ENCODE data around the gene BTBD2. TPM values are rescaled to one million over a fixed set of nuclear protein-coding genes. Genes with fewer than 3 reads are reported as not detected.
"Not testable (repeated sequence)": the region's sequence is repeated elsewhere in the genome, so short reads cannot be mapped to it uniquely, and the experiment has no call there.

BTBD2 gene
- total RNA-seq, 2 experiments from 2014 or later, result 61.3 to 66.3 TPM

- H3K27ac Mint-ChIP-seq; H3K9me3 Mint-ChIP-seq; H3K27me3 Mint-ChIP-seq; H3K36me3 Mint-ChIP-seq (ENCODE audit: low read depth); DNase-seq; H3K4me3 Mint-ChIP-seq; POLR2A ChIA-PET: not testable (repeated sequence)
- peaks cover 35% of the 10 kb centered on the region for H3K4me1 Mint-ChIP-seq
- CTCF ChIA-PET, result interaction anchor here (0.6 to 1.5 kb wide), 4 partner anchors 9 to 30 kb away, joined by 3 to 4 read pairs (median 4); no protein-coding TSS in a partner anchor
These were observed 18.7 kb upstream of the BTBD2 start for GRCh38 chr19:2034253-2034652.

GRCh38 chr19:2033825-2034159, 18.3 kb upstream of the BTBD2 start:
- no peak for DNase-seq
- ChIA-PET POLR2A (no interaction called here), CTCF (interaction anchor here (0.8 to 1.5 kb wide), 3 partner anchors 10 to 12 kb away, joined by 3 to 4 read pairs (median 4); no protein-coding TSS in a partner anchor)
- Mint-ChIP-seq H3K27me3 (no peaks in the 10 kb centered on the region), H3K4me3 (no peak overlapping the region), H3K36me3 (ENCODE audit: low read depth) (peaks cover 6% of the 10 kb centered on the region), H3K9me3 (peaks cover 6% of the 10 kb centered on the region), H3K27ac (no peak overlapping the region), H3K4me1 (peaks cover 33% of the 10 kb centered on the region)

GRCh38 chr19:2033115-2033824, 17.8 kb upstream of the BTBD2 start:
- peaks cover 6% of the 10 kb centered on the region for H3K36me3 Mint-ChIP-seq (ENCODE audit: low read depth)
- DNase-seq, result no peak
- H3K4me3 Mint-ChIP-seq, result no peak overlapping the region
- peak overlapping the region; percentile 54 for H3K27ac Mint-ChIP-seq
- H3K4me1 Mint-ChIP-seq, result peaks cover 36% of the 10 kb centered on the region
- no peaks in the 10 kb centered on the region for H3K27me3 Mint-ChIP-seq
- ChIA-PET CTCF (interaction anchor here (0.8 to 2.1 kb wide), 4 partner anchors 9 to 27 kb away, joined by 3 to 5 read pairs (median 4); no protein-coding TSS in a partner anchor), POLR2A (no interaction called here)
- peaks cover 6% of the 10 kb centered on the region for H3K9me3 Mint-ChIP-seq

GRCh38 chr19:2032296-2032941, 16.9 kb upstream of the BTBD2 start:
- no peaks in the 10 kb centered on the region for H3K27me3 Mint-ChIP-seq
- H3K27ac Mint-ChIP-seq, result peak overlapping the region; percentile 92
- CTCF ChIA-PET, result interaction anchor here (0.5 to 2.2 kb wide), 6 partner anchors 10 to 1435 kb away, joined by 3 to 8 read pairs (median 4); no protein-coding TSS in a partner anchor
- DNase-seq, result peak; percentile 54
- H3K4me3 Mint-ChIP-seq, result peak overlapping the region; percentile 60
- peaks cover 36% of the 10 kb centered on the region for H3K4me1 Mint-ChIP-seq
- POLR2A ChIA-PET, result interaction anchor here (0.6 kb wide), 1 partner anchor 37 kb away, joined by 3 read pairs; no protein-coding TSS in a partner anchor
- H3K9me3 Mint-ChIP-seq, result peaks cover 6% of the 10 kb centered on the region
- H3K36me3 Mint-ChIP-seq (ENCODE audit: low read depth), result peaks cover under 1% of the 10 kb centered on the region

- POLR2A ChIA-PET, result no interaction called here
- DNase-seq, result no peak
- H3K27ac Mint-ChIP-seq, result no peak overlapping the region
- peaks cover 14% of the 10 kb centered on the region for H3K4me1 Mint-ChIP-seq
- peaks cover 3% of the 10 kb centered on the region for H3K9me3 Mint-ChIP-seq
- H3K4me3 Mint-ChIP-seq, result no peak overlapping the region
- peaks cover 2% of the 10 kb centered on the region for H3K36me3 Mint-ChIP-seq (ENCODE audit: low read depth)
- no peaks in the 10 kb centered on the region for H3K27me3 Mint-ChIP-seq
- CTCF ChIA-PET, result interaction anchor here (0.5 kb wide), 1 partner anchor 356 kb away, joined by 4 read pairs; no protein-coding TSS in a partner anchor
These were observed 11.8 kb upstream of the BTBD2 start for GRCh38 chr19:2027361-2027760.

- H3K27ac Mint-ChIP-seq, result no peak overlapping the region
- peaks cover 3% of the 10 kb centered on the region for H3K9me3 Mint-ChIP-seq
- POLR2A ChIA-PET, result no interaction called here
- H3K27me3 Mint-ChIP-seq, result no peaks in the 10 kb centered on the region
- CTCF ChIA-PET, result no interaction called here
- no peak overlapping the region for H3K4me3 Mint-ChIP-seq
- H3K36me3 Mint-ChIP-seq (ENCODE audit: low read depth), result peaks cover 2% of the 10 kb centered on the region
- peaks cover 9% of the 10 kb centered on the region for H3K4me1 Mint-ChIP-seq
- DNase-seq, result no peak
These were observed 11.3 kb upstream of the BTBD2 start for GRCh38 chr19:2026770-2027169.

- ChIA-PET CTCF (interaction anchor here (0.9 to 1.5 kb wide), 2 partner anchors 12 to 13 kb away, joined by 3 to 4 read pairs; no protein-coding TSS in a partner anchor), POLR2A (no interaction called here)
- DNase-seq, result no peak
- Mint-ChIP-seq H3K27ac (peak overlapping the region; percentile 54), H3K4me3 (no peak overlapping the region), H3K36me3 (ENCODE audit: low read depth) (peaks cover 2% of the 10 kb centered on the region), H3K27me3 (no peaks in the 10 kb centered on the region), H3K9me3 (peaks cover 3% of the 10 kb centered on the region), H3K4me1 (peaks cover 5% of the 10 kb centered on the region)
These were observed 6.8 kb upstream of the BTBD2 start for GRCh38 chr19:2022289-2022688.

GRCh38 chr19:2021453-2022140, 6.1 kb upstream of the BTBD2 start:
- no peaks in the 10 kb centered on the region for H3K27me3 Mint-ChIP-seq
- no peak for DNase-seq
- H3K4me3 Mint-ChIP-seq, result no peak overlapping the region
- POLR2A ChIA-PET, result no interaction called here
- H3K4me1 Mint-ChIP-seq, result peaks cover 6% of the 10 kb centered on the region
- H3K36me3 Mint-ChIP-seq (ENCODE audit: low read depth), result peaks cover 2% of the 10 kb centered on the region
- CTCF ChIA-PET, result interaction anchor here (0.6 to 1.5 kb wide), 2 partner anchors 9 to 13 kb away, joined by 3 to 4 read pairs; no protein-coding TSS in a partner anchor
- H3K9me3 Mint-ChIP-seq, result peaks cover 3% of the 10 kb centered on the region
- H3K27ac Mint-ChIP-seq, result no peak overlapping the region

GRCh38 chr19:2018752-2019151, 3.2 kb upstream of the BTBD2 start:
- Mint-ChIP-seq H3K27ac (no peak overlapping the region), H3K27me3 (no peaks in the 10 kb centered on the region), H3K4me1 (peaks cover 16% of the 10 kb centered on the region), H3K4me3 (no peak overlapping the region), H3K36me3 (ENCODE audit: low read depth) (peaks cover 2% of the 10 kb centered on the region), H3K9me3 (no peaks in the 10 kb centered on the region)
- ChIA-PET CTCF (interaction anchor here (0.6 to 2.2 kb wide), 7 partner anchors 13 to 150 kb away, joined by 3 to 8 read pairs (median 5); no protein-coding TSS in a partner anchor), POLR2A (no interaction called here)
- DNase-seq, result no peak

- CTCF ChIA-PET, result interaction anchor here (1.3 kb wide), 1 partner anchor 200 kb away, joined by 3 read pairs; no protein-coding TSS in a partner anchor
These were observed 710 bp upstream of the BTBD2 start for GRCh38 chr19:2016041-2016807.

GRCh38 chr19:2014731-2015607, 545 bp downstream of the BTBD2 start:
- peaks cover 30% of the 10 kb centered on the region for H3K4me1 Mint-ChIP-seq
- ChIA-PET POLR2A (no interaction called here), CTCF (no interaction called here)
- H3K4me3 Mint-ChIP-seq, result peak overlapping the region; percentile 75
- H3K36me3 Mint-ChIP-seq (ENCODE audit: low read depth), result peaks cover 8% of the 10 kb centered on the region
- H3K27ac Mint-ChIP-seq, result peak overlapping the region; percentile 57
- no peaks in the 10 kb centered on the region for H3K27me3 Mint-ChIP-seq
- H3K9me3 Mint-ChIP-seq, result no peaks in the 10 kb centered on the region
- DNase-seq, result peak; percentile 23

More at GRCh38 chr19:2016041-2016807, 710 bp upstream of the BTBD2 start:
- no peak overlapping the region for H3K27ac Mint-ChIP-seq
- H3K4me3 Mint-ChIP-seq, result peak overlapping the region; percentile 58
- no peaks in the 10 kb centered on the region for H3K9me3 Mint-ChIP-seq
- no peaks in the 10 kb centered on the region for H3K27me3 Mint-ChIP-seq
- H3K36me3 Mint-ChIP-seq (ENCODE audit: low read depth), result peaks cover 6% of the 10 kb centered on the region
- peaks cover 28% of the 10 kb centered on the region for H3K4me1 Mint-ChIP-seq
- POLR2A ChIA-PET, result no interaction called here
- peak; percentile 80 for DNase-seq
